HUDEP-2 (cell line): Measurements from ENCODE around the gene GOLGA1.
"Not testable (repeated sequence)": the region's sequence is repeated elsewhere in the genome, so short reads cannot be mapped to it uniquely, and the experiment has no call there.

Experiments
- DNase-seq, 76 experiments: peaks; one replicate each; lab custom pipeline; 2025; ENCODE audit not compliant: unreplicated experiment in 76 of 76; lab: John Stamatoyannopoulos, UW

Gene GOLGA1

DNA sequence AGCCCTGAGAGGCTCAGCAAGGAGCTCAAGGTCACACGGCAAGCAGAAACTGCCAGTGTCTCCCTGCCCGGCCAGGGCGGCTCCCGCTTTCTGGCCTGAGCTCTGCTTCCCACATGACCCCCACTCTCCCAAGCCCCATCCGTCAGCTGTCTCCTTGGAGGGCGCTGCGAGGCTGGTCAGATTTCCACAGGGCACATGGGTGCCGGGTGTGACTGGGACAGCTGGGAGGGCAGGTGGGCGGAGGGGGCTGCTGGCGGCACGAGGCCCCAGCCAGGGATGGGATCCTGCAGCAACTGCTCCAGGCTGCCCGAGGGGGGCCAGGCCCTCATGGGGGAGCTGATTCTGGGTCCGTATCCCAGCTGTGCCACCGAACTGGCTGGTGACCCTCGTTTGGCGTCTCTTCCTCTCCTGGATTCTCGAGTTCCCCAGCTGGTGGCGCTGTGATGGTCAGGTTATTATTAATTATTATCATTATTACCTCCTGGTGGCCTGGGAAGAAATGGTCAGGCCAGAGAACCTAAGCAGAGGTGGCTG is 100.5 kb downstream of the GOLGA1 start:
- peak in 3 of 76 experiments; percentile 21 to 36 (median 25) for DNase-seq

DNA sequence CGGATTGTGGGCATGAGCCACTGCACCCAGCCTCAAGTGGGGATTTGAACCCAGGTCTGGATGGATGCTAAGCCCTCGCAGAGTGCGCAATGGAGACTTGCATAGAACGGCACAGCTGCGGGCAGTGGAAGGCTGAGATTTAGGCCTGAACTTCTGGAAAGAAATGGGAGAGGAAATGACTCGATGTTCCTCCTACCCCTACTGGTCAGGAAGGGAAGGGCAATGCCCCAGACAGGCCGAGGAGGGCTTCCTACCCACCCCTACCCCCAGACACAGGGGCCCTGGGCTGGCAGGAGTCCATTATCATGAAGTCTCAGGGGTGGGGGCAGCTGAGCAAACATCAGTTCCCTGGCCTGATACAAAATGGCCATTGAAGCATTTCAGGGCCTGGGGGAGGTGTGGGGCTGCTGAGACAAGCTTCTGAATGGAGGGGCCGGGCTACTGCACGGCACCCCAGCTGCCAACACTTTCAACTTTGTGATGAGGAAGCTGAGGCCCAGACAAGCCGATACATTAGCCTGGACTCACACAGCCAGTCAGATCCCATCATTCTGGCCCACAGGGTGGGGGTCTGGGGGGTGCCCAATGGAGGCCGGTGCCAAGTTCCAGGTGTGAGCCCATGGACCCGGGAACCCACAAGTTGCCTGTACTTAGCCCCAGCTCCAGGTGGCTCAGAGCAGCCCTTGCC is 101.1 kb downstream of the GOLGA1 start:
- DNase-seq = no peak

DNA sequence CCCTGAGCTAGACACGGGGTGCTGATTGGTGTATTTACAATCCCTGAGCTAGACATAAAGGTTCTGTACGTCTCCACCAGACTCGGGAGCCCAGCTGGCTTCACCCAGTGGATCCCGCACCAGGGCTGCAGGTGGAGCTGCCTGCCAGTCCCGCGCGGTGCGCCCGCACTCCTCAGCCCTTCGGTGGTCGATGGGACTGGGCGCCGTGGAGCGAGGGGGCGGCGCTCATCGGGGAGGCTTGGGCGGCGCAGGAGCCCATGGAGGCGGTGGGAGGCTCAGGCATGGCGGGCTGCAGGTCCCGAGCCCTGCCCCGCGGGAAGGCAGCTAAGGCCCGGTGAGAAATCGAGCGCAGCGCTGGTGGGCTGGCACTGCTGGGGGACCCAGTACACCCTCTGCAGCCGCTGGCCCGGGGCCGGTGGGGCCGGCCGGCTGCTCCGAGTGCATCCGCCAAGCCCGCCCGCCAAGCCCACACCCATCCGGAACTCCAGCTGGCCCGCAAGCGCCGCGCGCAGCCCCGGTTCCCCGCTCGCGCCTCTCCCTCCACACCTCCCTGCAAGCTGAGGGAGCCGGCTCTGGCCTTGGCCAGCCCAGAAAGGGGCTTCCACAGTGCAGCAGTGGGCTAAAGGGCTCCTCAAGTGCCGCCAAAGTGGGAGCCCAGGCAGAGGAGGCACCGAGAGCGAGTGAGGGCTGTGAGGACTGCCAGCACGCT is 102.2 kb downstream of the GOLGA1 start:
- not testable (repeated sequence) for DNase-seq

DNA sequence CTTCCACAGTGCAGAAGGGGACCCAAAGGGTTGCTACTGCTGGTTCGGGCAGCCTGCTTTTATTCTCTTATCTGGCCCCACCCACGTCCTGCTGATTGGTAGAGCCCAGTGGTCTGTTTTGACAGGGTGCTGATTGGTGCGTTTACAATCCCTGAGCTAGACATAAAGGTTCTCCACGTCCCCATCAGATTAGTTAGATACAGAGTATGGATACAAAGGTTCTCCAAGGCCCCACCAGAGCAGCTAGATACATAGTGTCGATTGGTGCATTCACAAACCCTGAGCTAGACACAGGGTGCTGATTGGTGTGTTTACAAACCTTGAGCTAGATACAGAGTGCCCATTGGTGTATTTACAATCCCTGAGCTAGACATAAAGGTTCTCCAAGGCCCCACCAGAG is 102.8 kb downstream of the GOLGA1 start:
- DNase-seq = not testable (repeated sequence)

DNA sequence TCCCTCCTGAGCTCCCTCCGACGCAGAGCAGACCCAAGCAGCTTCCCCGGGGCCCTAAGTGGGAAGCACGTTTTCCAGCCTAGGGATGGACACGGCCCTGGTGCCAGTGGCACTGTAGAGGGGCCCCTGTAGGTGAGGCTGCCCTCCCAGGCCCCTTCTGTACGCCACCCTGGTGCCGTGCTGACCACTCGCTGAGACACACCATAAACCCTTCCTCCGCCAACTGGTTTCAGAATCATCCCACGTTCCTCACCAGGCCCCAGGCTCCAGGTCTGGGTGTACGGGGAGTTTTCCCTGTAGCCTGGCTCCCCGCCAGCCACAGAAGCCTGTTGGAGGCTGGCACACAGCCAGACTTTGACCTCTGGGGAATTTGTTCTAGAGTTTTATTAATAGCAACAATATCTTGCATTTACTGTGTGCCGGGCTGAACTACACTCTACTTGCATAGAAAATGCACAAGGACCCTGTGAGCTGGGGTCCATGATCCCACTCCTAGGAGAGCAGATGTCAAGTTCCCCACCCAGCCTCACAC is 105.8 kb downstream of the GOLGA1 start:
- no peak for DNase-seq

DNA sequence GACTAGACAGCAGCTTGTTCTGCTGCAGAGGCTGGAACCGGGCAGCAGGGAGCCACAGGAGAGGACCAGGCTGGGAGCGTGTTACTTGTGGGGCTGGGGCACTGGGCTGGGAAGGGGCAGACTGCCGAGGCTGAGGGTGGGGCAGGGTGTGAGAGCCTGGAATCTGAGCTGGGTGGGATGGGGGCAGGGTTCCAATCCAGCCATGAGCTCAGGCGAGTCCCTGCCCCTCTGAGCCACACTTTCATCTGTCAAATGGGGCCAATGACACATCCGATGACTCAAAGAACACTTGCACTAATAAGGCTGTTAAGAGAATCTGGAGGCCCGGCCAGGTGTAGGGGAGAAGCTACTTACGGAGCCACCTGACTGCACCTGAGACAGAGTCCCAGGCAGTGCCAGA is 106.3 kb downstream of the GOLGA1 start:
- no peak for DNase-seq

DNA sequence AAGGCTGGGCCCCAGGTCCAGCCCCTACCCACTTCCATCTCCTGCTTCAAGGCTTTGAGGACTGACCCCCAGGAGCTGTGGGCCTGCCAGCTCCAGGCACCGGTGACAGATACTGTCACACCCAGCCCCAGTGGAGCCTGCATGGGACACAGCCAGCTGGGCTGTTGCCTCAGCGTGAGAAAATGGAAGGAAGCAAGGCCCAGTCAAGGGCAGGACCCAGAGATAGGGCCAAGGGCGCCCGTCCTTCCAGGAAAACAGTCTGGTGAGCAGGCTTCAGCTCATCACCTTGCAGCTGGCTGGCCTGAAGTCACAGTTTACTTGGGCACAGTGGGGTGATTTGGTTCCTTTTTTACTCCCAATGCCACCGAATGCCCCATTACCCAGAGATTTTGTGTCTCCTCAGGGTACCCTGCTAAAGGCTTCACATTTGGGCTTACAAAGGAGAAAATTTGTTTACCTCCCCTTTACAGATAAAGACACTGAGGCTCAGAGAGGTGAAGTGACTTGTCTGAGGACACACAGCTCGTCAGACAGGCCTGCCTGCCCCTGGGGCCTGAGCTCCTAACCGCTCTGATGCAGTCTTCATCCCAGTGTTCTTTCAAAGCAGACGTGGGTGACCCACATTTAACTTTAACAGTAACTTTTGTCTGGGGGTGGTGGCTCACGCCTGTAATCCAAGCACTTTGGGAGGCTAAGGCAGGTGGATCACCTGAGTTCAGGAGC is 109.1 kb downstream of the GOLGA1 start:
- peak in 8 of 76 experiments; percentile 7 to 47 (median 18) for DNase-seq

DNA sequence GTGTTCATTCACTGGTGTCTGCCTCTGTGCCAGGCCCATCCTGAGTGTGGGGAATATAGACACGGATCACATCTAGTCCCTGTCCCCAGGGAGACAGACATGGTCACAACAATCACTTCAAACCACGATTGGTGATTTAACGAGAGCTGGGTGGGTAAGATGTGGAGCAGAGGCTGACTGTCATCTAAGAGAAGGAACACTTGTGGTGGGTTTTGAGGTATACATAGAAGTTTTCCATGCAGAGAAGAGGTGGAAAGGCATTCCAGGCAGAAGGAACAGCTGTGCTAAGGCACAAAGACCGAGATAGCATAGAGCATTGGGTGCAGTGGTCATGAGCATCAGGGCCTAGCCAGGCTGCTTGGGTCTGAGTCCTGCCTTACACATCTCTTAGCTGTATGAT is 110.3 kb downstream of the GOLGA1 start:
- DNase-seq = no peak

DNA sequence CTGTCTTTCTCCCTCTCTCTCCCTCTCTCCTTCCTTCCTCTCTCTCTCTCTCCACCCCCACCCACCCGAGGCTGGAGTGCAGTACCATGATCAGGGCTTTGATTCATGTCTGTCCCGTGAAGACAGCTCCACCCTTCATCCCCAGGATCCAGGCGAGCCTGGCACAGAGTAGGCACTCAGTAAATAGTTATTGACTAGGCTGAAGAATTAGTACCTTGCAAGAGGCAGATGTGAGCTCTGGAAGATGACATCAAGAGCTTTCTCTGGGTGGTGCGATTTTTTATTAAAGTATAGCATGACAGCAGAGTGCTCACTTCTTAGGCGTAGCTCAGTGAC is 111.6 kb downstream of the GOLGA1 start:
- DNase-seq = no peak

DNA sequence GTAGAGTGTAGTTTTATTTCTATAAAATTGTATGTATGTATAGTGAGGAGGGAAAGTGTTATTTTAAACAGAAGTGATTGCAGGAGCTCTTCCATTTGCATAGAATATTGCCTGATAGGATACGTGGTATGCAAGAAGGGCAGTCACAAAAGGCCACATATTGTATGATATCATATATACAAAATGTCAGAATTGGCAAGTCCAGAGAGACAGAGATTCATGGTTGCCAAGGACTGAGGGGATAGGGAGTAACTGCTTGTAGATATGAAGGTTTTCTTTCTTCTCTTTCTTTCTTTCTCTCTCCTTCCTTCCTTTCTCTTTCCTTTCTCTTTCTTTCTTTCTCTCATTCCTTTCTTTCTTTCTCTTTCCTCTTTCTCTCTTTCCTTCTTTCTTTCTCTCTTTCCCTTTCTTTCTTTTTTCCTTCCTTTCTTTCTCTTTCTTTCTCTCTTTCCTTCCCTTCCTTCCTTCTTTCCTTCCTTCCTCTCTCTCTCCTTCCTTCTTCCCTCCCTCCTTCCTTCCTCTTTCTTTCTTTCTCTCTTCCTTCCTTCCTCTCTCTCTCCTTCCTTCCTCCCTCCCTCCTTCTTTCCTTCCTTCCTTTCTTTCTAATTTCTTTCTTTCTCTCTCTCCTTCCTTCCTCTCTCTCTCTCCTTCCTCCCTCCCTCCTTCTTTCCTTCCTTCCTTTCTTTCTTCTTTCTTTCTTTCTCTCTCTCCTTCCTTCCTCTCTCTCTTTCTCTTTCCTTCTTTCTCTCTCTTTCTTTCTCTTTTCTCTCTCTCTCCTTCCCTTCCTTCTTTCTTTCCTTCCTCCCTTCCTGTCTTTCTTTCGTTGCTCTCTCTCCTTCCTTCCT is 112.2 kb downstream of the GOLGA1 start:
- DNase-seq = no peak
